PC-3 (cell line): ENCODE data around the gene SALL3. TPM values are rescaled to one million over a fixed set of nuclear protein-coding genes. Genes with fewer than 3 reads are reported as not detected.
A peak's percentile ranks its signal among the peaks of the same experiment; 100 is the strongest.

Experiments
- ATAC-seq: fragments of 200-7000 bp; cut with Tn5 transposase; 2 replicates; pipeline ENCODE4 v1.9.1; 2020; ENCODE audit warnings: mild to moderate bottlenecking, moderate library complexity
- BruUV-seq: library from RNA; stranded (reverse); fragments of 400-500 nt; replicated peaks from 2 replicates; lab custom pipeline; 2021; lab: Mats Ljungman, UMichigan
- CTCF ChIA-PET: fragments of 300-600 bp; sonication (Branson Sonifier 250); formaldehyde crosslinking; loops from one replicate; lab custom pipeline; 2022; ENCODE audit warnings: antibody characterized with exemption; lab: Charles Lee
- POLR2A ChIA-PET: fragments of 300-600 bp; sonication (Branson Sonifier 250); formaldehyde crosslinking; loops from one replicate; lab custom pipeline; 2022; ENCODE audit warnings: antibody characterized with exemption; ENCODE audit not compliant: unreplicated experiment; lab: Charles Lee
- DNase-seq: peaks from one replicate; pipeline ENCODE4 v3.0.0-alpha.2; 2015
- H2AFZ ChIP-seq: fragments of 300-600 bp; sonication (generic); 2 replicates; pipeline ENCODE4 v1.6.0; 2016; ENCODE audit warnings: antibody characterized with exemption, low read length
- H3F3A ChIP-seq: fragments of 300-600 bp; sonication (generic); one replicate; pipeline ENCODE4 v1.6.0; 2017; ENCODE audit warnings: antibody characterized with exemption, low read length, control low read depth, mild to moderate bottlenecking; ENCODE audit not compliant: unreplicated experiment
- H3K27ac ChIP-seq: fragments of 300-600 bp; sonication (generic); 2 replicates; pipeline ENCODE4 v1.5.1; 2016; ENCODE audit warnings: mild to moderate bottlenecking, low read length
- H3K27me3 ChIP-seq: fragments of 300-600 bp; sonication (generic); 2 replicates; pipeline ENCODE4 v1.6.1; 2016; ENCODE audit warnings: low read length, mixed read lengths
- H3K36me3 ChIP-seq: fragments of 300-600 bp; sonication (generic); 2 replicates; pipeline ENCODE4 v1.6.1; 2016; ENCODE audit warnings: low read depth, mixed run types, low read length, mixed read lengths
- H3K4me1 ChIP-seq: fragments of 300-600 bp; sonication (generic); 2 replicates; pipeline ENCODE4 v1.5.1; 2016; ENCODE audit warnings: low read length; ENCODE audit not compliant: insufficient read depth
- H3K4me2 ChIP-seq: fragments of 300-600 bp; sonication (generic); 2 replicates; pipeline ENCODE4 v1.6.0; 2016; ENCODE audit warnings: low read length
- H3K4me3 ChIP-seq: fragments of 300-600 bp; sonication (generic); 2 replicates; pipeline ENCODE4 v1.5.1; 2016; ENCODE audit warnings: mild to moderate bottlenecking, low read length, mixed read lengths
- H3K79me2 ChIP-seq: fragments of 300-600 bp; sonication (generic); 2 replicates; pipeline ENCODE4 v1.6.1; 2017; ENCODE audit warnings: low read length, mixed read lengths
- H3K9ac ChIP-seq: fragments of 300-600 bp; sonication (generic); 2 replicates; pipeline ENCODE4 v1.6.0; 2016; ENCODE audit warnings: mild to moderate bottlenecking, low read length
- H3K9me2 ChIP-seq: fragments of 300-600 bp; sonication (generic); replicated peaks from 2 replicates; pipeline ENCODE4 v1.6.1; 2016; ENCODE audit warnings: mixed run types, low read length, mixed read lengths
- H3K9me3 ChIP-seq: fragments of 300-600 bp; sonication (generic); 2 replicates; pipeline ENCODE4 v1.6.1; 2016; ENCODE audit warnings: low read length, mixed read lengths
- H4K20me1 ChIP-seq: fragments of 300-600 bp; sonication (generic); 2 replicates; pipeline ENCODE4 v1.6.1; 2016; ENCODE audit warnings: low read length, mixed read lengths
- CTCF ChIP-seq: fragments of 300-600 bp; sonication (generic); conservative IDR thresholded peaks from 2 replicates; pipeline ENCODE4 v1.5.1; 2017; ENCODE audit warnings: antibody characterized with exemption, low read depth, mild to moderate bottlenecking, low read length
- EZH2 ChIP-seq: fragments of 300-600 bp; sonication (generic); IDR thresholded peaks from one replicate; pipeline ENCODE4 v1.6.1; 2017; ENCODE audit warnings: antibody characterized with exemption, mild to moderate bottlenecking, low read length; ENCODE audit not compliant: unreplicated experiment
- EZH2phosphoT487 ChIP-seq: fragments of 300-600 bp; sonication (generic); IDR thresholded peaks from 2 replicates; pipeline ENCODE4 v1.6.1; 2018; ENCODE audit warnings: mild to moderate bottlenecking, antibody characterized with exemption, low read length, borderline replicate concordance
- intact Hi-C: fragments of 100-400 bp; cut with micrococcal nuclease; formaldehyde crosslinking; loops from 2 replicates; pipeline ENCODE4 v1.9.0; 2023
- total RNA-seq: library from RNA; depleted of rRNA; stranded (reverse); fragments of >200 nt; gene quantifications from 2 replicates; pipeline ENCODE4 v1.2.3, GENCODE V29; 2014

The SALL3 gene
- total RNA-seq, 1 experiment from 2014 or later: not detected

- Histone ChIP-seq H3K9me2 (no peaks in the 10 kb centered on the region), H3K4me1 (no peaks in the 10 kb centered on the region), H3K4me2 (peak overlapping the region; percentile 58), H4K20me1 (no peaks in the 10 kb centered on the region), H3K27me3 (peaks cover 75% of the 10 kb centered on the region), H2AFZ (no peak overlapping the region), H3K27ac (no peak overlapping the region), H3K9me3 (no peaks in the 10 kb centered on the region), H3K36me3 (no peaks in the 10 kb centered on the region), H3K79me2 (no peaks in the 10 kb centered on the region), H3K9ac (no peak overlapping the region), H3K4me3 (peak overlapping the region; percentile 25; the same call in 1 of the 2 replicates), H3F3A (no peaks in the 10 kb centered on the region)
- intact Hi-C loops: no loop called here
- BruUV-seq: no TSS peak
- DNase-seq: peak; percentile 23
- no peak for TF ChIP-seq EZH2
- no peak for TF ChIP-seq EZH2phosphoT487
- no peak for TF ChIP-seq CTCF
- CTCF ChIA-PET: no interaction called here
- POLR2A ChIA-PET: no interaction called here
- ATAC-seq: peak; percentile 86
These were observed 31.8 kb downstream of the SALL3 start for GRCh38 chr18:79011300-79011870.

GRCh38 chr18:79013869-79014268 lies 34.3 kb downstream of the SALL3 start:
- POLR2A ChIA-PET: no interaction called here
- Histone ChIP-seq H3K27me3 (peaks cover 77% of the 10 kb centered on the region), H3K36me3 (no peaks in the 10 kb centered on the region), H3K9me3 (no peaks in the 10 kb centered on the region), H3K79me2 (no peaks in the 10 kb centered on the region), H3F3A (no peaks in the 10 kb centered on the region), H3K9ac (no peak overlapping the region), H3K9me2 (no peaks in the 10 kb centered on the region), H3K4me1 (no peaks in the 10 kb centered on the region), H4K20me1 (no peaks in the 10 kb centered on the region), H3K4me3 (no peak overlapping the region), H3K4me2 (no peak overlapping the region), H2AFZ (no peak overlapping the region), H3K27ac (no peak overlapping the region)
- no TSS peak for BruUV-seq
- intact Hi-C loops: no loop called here
- CTCF ChIA-PET: no interaction called here
- no peak for DNase-seq
- ATAC-seq: no peak
- no peak for TF ChIP-seq CTCF
- TF ChIP-seq EZH2phosphoT487: no peak
- TF ChIP-seq EZH2: no peak

GRCh38 chr18:79018911-79019310 lies 39.3 kb downstream of the SALL3 start:
- Histone ChIP-seq H3K4me2 (no peak overlapping the region), H2AFZ (no peak overlapping the region), H3K9me2 (no peaks in the 10 kb centered on the region), H3K9me3 (no peaks in the 10 kb centered on the region), H3K27me3 (peaks cover 59% of the 10 kb centered on the region), H4K20me1 (no peaks in the 10 kb centered on the region), H3F3A (no peaks in the 10 kb centered on the region), H3K36me3 (no peaks in the 10 kb centered on the region), H3K9ac (no peak overlapping the region), H3K27ac (no peak overlapping the region), H3K4me1 (no peaks in the 10 kb centered on the region), H3K79me2 (no peaks in the 10 kb centered on the region), H3K4me3 (no peak overlapping the region)
- ATAC-seq: no peak
- TF ChIP-seq EZH2phosphoT487 (no peak), CTCF (no peak), EZH2 (no peak)
- no peak for DNase-seq
- no TSS peak for BruUV-seq
- intact Hi-C loops: no loop called here
- ChIA-PET POLR2A (no interaction called here), CTCF (no interaction called here)
